Stimulated activated CD8-positive, alpha-beta memory T cell treated with anti-CD3 and anti-CD28 coated beads, Interleukin-7, amount 100 ng/mL, for 4 hours (primary cell): ENCODE results near the gene PANK4.
A peak's percentile ranks its signal among the peaks of the same experiment; 100 is the strongest.

Experiments used
- DNase-seq, 2 donors: peaks; one replicate each; pipeline ENCODE4 v3.0.0-alpha.2; 2020; ENCODE audit warnings: low read depth in 2 of 2

PANK4 gene

GRCh38 chr1:2497891-2498290 is 28.5 kb downstream of the PANK4 start:
- no peak for DNase-seq

DNA sequence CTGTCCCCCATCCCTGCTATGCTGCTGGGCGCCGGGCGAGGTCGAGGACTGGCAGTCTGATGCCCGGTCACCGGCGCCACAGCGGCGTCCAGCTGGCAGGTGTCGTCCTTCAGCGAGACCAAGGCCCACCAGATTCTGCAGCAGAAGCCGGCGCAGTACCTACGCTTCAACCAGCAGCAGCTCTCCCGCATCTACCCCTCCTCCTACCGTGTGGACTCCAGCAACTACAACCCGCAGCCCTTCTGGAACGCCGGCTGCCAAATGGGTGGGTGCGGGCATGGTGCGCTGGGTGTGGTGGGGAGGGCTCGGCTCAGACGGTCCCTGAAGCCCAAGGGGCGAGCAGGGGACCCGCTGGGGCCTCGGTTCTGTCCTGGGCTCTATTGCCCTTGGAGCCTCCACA is 29.6 kb downstream of the PANK4 start:
- DNase-seq: no peak

GRCh38 chr1:2496087-2496622 is 30.2 kb downstream of the PANK4 start:
- DNase-seq: peak in 1 of 2 donors; percentile 12

- DNase-seq: no peak
Observed at GRCh38 chr1:2495546-2495945, 30.9 kb downstream of the PANK4 start.

GRCh38 chr1:2495026-2495425 is 31.4 kb downstream of the PANK4 start:
- DNase-seq: no peak

DNA sequence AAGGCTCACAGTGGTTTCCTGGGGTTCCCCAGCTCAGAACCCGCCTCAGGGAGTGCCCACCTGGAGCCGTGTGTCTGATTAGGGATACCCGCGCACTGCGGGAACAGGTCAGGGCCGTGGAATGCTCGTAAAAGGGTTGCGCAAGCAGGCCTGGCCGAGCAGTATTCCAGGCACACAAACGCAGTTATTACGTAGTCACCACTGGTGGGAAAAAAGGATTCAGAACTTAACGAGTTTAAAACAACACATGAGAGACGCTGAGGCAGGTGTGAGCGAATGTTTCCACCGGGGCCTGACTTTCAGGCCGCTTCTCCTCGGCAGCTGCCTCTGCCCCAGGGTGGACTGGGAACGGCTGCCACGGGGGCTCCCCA is 32.1 kb downstream of the PANK4 start:
- DNase-seq: no peak

DNA sequence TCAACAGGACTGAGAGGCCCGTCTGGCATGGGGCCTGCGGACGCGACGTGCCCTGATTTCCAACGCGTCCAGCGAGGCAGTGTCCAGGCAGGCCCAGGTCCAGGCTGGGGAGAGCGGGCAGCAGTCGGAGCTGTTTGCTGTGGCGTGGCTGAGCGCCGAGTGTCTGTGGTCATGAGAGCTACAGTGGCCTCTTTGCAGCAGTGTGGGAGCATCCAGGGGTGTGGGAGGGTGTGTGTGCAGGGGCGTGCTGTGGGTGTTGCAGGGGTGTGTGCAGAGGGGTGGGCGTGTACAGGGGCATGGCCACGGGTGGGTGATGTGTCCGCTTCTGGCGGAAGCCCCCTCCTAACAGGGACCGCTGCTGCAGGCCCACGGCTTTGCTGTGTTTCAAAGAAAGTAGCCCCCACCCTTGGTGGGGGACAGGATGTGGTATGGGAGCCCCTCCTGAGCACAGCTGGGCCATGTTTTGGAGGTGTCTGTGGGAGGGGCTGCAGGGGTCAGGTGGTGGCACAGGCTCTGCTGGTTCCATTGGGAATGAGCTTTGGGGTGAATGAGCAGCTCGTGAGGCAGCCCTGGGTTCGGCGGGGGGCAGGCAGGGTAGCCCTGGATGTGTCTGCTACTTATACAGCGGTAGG is 32.6 kb downstream of the PANK4 start:
- DNase-seq: peak in 1 of 2 donors; percentile 13

DNA sequence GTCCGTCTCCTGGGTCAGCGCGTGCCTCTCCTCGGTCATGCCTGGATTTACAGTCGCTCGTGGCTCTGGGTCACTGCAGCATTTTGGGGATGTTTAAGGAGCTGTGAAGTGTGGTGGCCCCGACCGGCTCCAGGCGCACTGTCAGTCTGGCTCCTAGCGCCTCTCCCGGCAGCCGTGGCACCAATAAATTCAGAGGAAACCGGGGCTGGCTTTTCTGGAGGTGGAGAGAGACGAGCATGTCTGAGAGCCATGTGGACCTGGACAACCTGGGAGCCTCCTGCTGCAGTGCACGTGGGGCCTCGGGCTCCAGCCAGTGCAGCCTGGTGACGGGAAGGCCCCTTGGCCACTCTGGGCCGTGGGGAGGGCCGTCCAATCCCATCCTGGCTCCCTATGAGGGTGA is 33.2 kb downstream of the PANK4 start:
- DNase-seq: no peak

DNA sequence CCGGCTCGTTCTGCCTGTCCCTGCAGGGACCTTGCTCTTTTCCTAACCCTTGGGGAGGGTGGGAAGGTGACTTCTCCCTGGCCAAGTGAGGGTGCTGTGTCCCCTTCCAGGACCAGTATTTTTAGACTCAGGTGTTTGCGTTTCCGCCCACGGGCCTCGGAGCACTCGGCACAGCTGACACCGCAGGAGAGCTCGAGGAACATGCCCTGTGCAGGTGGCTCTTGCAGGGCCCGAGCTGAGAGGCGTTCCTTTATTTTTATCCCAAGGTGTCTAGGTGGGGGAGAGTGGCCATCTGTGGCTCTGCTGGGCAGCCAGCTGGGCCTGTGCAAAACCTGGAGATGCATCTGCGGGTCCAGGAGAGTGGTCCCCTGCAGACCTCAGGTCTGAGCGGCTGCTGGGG is 34.3 kb downstream of the PANK4 start:
- no peak for DNase-seq

DNA sequence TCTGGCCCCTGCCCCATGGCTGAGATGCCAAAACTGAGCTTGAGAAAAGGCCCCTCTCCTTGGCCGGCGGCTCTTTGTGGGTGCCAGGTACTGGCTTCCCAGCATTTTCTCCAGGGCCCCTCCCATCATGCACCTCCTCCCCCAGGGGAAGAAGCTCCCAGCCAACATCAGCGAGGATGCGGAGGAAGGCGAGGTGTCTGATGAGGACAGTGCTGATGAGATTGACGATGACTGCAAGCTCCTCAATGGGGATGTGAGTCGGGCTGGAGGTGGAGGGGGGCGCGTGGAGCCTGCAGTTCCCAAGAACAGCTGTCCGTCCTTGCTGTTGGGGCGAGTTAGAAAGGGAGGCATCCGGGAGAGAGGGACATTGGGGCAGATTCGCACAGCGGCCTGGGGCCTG is 36.8 kb downstream of the PANK4 start:
- no peak for DNase-seq

GRCh38 chr1:2488688-2489087 is 37.7 kb downstream of the PANK4 start:
- no peak for DNase-seq

DNA sequence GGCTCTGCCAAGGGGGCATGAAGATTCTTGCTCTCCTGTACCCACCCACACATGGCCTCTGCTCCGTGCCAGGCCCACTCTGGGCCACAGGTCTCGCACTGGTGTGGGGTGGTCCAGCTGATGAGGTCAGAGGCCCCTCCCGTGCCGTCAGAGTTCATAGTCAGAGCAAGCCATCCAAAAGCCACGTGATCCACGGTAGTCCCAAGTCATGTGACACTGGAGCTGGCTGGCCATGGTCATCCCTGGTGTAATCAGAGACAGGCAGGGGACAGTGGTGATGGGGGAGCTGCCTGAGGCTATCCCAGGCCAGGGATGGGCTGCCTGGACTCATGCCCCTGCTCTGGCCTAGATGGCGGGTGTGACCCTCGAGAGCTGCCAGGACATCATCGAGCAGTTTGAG is 39.8 kb downstream of the PANK4 start:
- no peak for DNase-seq

DNA sequence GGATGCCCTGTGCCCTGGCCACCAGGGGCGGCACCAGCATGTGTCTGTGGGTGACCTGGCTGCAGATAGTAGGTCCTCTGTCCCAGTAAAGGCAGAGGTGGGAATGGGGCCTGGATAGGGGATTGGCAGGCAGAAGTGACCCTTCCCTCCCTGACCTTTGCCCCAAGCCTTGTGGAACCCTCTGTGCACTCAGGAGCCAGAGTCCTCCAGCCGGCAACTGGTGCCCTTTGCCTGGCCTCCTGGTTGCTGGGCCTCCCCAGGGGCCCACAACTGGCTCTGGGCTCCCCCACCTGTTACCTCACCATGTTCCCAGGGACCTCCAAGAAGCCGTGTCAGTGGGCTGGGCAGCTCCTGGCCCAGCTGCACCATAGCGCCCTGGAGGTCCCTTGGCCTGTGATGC is 40.4 kb downstream of the PANK4 start:
- no peak for DNase-seq

GRCh38 chr1:2483970-2484369 is 42.4 kb downstream of the PANK4 start:
- no peak for DNase-seq

- DNase-seq: no peak
Observed at GRCh38 chr1:2483026-2483425, 43.4 kb downstream of the PANK4 start.

DNA sequence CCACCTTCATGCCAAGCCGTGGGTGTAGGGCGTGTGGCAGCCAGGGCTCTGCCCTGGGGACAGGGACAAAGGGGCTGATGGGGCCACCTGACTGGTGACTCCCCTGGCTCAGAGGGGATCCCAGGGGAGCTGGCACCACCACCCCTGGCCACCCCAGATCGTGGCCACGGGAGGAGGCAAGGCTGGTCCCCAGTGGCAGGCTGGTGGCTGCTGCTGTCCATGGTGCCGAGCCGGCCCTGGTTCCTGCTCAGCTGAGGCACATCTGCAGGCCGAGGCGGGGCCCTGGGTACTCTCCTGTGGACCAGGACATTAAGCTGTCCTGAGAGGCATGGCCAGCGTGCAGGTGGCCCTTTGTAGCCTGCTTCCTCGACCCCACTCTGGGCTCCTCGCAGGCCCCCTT is 43.8 kb downstream of the PANK4 start:
- DNase-seq: no peak

DNA sequence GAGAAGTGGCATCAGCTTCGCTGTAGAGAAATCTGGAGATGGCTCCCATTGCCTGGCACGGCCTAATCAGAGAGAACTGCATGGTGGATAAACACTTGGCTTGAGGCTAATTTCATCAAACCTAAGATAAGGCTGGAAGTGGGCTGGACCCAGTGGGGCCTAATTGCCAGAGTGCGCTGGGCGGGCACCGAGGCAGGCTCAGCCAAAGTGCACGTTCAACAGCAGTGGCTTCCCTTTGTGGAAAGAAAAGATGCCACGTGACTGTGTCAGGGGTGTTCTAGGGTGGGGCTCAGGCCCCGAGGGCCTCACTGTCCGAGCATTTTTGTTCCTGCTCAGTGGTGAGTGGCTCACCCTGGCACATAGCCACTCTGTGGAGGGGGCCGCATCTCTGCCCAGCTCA is 44.5 kb downstream of the PANK4 start:
- no peak for DNase-seq

DNA sequence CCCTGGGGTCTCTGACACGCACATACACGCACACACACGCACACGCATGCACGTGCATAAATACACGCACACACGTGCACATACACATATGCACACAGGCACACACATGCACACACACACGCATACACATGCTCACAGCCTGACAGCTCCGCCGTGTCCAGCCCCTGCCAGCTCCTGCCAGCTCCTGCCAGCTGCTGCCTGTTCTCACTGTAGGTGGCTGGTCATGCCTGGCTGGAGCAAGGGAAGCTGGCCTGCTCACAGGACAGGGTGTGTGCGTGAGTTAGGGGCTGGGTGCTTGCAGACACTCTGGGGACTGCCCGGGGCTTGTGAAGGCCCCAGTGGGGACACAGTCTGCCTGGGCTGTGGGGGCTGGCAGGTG is 45.4 kb downstream of the PANK4 start:
- no peak for DNase-seq

GRCh38 chr1:2480236-2480985 is 46.0 kb downstream of the PANK4 start:
- DNase-seq: no peak

GRCh38 chr1:2479618-2480017 is 46.8 kb downstream of the PANK4 start:
- DNase-seq: no peak

DNA sequence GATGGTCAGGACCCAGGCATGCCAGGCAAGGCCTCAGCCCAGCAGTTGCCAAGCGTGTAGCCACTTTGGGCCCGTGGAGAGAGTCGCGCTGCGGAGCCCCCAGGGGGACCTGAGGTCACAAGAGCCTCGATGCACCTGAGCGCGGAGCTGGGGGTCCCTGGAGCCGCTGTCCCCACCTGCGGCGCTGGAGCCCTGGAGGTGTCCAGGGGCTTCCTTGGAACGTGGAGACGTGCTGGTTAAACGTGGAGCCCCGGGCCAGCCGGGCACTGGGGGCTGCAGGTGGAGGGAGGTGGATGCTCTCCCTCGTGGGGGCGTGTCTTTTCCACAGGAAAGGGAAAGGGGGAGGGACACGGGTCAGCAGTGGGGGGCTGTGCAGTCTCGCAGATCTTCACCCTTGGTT is 47.2 kb downstream of the PANK4 start:
- DNase-seq: no peak

DNA sequence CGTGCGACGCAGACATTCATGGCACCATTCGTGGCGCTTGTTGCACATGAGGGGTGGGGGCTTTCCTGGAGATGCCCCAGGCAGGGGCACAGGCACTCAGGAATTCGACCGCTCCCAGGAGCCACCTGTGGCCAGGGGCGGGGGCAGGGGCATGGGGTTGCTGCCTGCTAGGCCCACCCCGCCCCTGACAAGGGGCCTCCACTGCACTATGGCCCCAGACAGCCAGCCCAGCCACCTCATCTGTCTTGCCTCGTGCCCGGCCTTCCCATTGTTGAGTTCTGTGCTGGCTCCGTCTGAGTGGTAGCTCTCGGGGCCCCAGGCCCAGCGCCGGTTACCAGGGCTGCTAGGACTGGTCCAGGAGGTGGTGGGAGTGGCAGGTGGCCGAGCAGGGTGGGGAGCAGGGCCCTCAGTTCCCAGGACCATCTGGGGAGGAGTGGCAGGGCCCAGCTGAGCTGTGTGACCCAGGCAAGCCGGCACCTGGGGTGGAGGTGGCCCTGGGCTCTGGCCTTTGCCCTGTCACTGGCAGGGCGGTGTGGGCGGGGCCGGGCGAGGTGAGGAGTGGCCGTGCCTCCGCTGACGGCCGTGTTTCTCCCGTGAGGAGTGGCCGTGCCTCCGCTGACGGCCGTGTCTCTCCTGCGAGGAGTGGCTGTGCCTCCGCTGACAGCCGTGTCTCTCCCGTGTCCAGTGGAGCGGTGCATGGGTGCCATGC is 48.5 kb downstream of the PANK4 start:
- no peak for DNase-seq

DNA sequence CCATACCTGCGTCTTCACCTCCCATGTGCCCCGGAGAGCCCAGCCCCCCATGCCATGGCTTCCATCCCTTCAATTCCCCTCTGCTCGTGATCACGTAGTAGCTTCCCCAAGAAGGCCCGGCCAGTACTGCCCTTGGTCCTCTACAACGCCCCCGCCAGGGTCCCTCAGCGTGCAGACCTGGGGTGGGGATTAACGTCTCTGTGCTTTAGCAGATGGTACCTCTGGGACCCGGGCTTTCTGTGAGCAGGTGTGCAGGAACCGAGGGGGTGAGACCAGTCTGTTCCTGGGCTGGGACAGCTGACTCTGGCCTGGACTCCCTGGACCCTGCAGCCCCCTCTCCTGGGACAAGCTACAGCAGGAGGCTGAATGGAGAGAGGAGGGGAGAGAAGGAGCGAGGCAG is 49.1 kb downstream of the PANK4 start:
- no peak for DNase-seq
